ENCODE results near the gene ABCF2. TPM values are rescaled to one million over a fixed set of nuclear protein-coding genes. Genes with fewer than 3 reads are reported as not detected.

ABCF2 gene
- total and polyA plus RNA-seq, 11 donors: 15.9 to 58.4 (median 33.0) TPM

- Histone ChIP-seq H3K4me1 (peaks cover 0 to 38% (median 11%) of the 10 kb centered on the region in 12 donors), H3K27ac (no peak overlapping the region), H3K27me3 (peaks cover 11 to 83% (median 36%) of the 10 kb centered on the region in 9 donors), H3K9me3 (no peaks in the 10 kb centered on the region), H3K4me3 (no peak overlapping the region), H3K36me3 (no peaks in the 10 kb centered on the region)
- ATAC-seq (no peak), DNase-seq (no peak)
- 49 to 56% (median 53%) methylated on average over 10 of the region's 10 CpGs for WGBS, 4 donors
- TF ChIP-seq CTCF (IDR thresholded peaks at IDR 0.05): no peak
- TF ChIP-seq POLR2A (IDR thresholded peaks at IDR 0.05): no peak
- intact Hi-C loops (cut with DNase I): loop anchor here in 3 of 10 donors (2.0 to 5.0 kb wide), 2 partner anchors 44 to 134 kb away; no protein-coding TSS in a partner anchor
Measured at GRCh38 chr7:151168787-151169162, 58.2 kb downstream of the ABCF2 start.

- H3K4me3 ChIP-seq: peak overlapping the region; percentile 32 to 57 (median 51)
- peak in 3 of 4 donors; percentile 63 to 73 (median 68) for ATAC-seq
- DNase-seq: peak in 1 of 5 donors; percentile 74
- no peaks in the 10 kb centered on the region for H3K9me3 ChIP-seq
- H3K4me1 ChIP-seq: peaks cover 0 to 38% (median 11%) of the 10 kb centered on the region in 12 donors
- no peak overlapping the region for H3K27ac ChIP-seq
- peaks cover 11 to 84% (median 36%) of the 10 kb centered on the region in 9 donors for H3K27me3 ChIP-seq
- WGBS, 4 donors: 3 to 9% (median 4%) methylated on average over 27 to 52 of the region's 52 CpGs
- no peaks in the 10 kb centered on the region for H3K36me3 ChIP-seq
- TF ChIP-seq CTCF (IDR thresholded peaks at IDR 0.05): peak; percentile 54 to 79 (median 72)
- TF ChIP-seq POLR2A (IDR thresholded peaks at IDR 0.05): no peak
- intact Hi-C loops (cut with DNase I): loop anchor here in 3 of 10 donors (2.0 to 5.0 kb wide), 2 partner anchors 43 to 134 kb away; no protein-coding TSS in a partner anchor
Measured at GRCh38 chr7:151168003-151168786, 58.8 kb downstream of the ABCF2 start.

DNA sequence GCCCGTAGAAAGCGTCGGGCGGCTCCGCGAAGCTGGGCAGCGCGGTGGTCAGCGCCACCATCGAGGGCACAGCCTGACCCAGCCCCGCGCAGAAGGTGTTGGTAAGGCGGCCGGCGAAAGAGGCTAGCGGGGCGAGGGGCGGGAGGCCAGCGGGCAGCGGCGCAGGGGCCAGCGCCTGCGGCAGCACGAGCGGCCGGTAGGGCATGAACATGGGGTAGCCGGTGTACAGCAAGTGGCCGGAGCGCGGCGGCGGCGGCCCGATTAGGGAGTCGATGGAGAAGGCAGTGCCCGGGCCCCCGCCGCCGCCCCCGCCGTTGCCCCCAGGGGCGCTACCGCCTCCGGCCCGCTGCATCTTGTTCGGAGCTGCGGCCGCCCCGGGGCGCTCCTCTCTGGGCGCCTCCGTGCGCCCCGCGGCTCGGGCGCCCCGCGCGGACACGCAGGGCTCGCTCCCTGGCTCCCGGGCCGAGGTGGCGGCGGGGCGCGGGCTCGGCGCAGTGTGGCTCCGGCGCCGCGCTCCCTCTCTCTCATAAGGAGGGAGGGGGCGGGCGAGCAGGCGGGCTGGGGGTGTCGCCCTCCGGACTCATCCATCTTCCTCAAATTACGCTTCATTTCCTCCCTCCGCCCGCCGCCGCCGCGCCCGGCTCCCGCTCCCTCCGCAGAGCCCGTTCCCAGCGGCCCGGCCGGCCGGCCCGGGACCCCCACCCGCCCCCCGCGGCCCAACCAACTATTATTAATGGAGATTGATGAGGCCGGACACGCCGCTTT is 59.6 kb downstream of the ABCF2 start, which contains the start of gene GBX1:
GBX1 (minus strand) TSS at position 498 of the 765 bp plus-strand sequence; CDS start at position 352, 146 bp downstream.
- intact Hi-C loops (cut with DNase I): loop anchor here in 2 of 10 donors (5.0 kb wide), 1 partner anchor 135 kb away; no protein-coding TSS in a partner anchor

More for the DNA sequence above, 59.6 kb downstream of the ABCF2 start, which contains the start of gene GBX1:
- H3K36me3 ChIP-seq: no peaks in the 10 kb centered on the region
- peak within 1 kb of the TSS; percentile 32 to 57 (median 51) for H3K4me3 ChIP-seq
- peaks cover 11 to 85% (median 36%) of the 10 kb centered on the region in 9 donors for H3K27me3 ChIP-seq
- no peaks in the 10 kb centered on the region for H3K9me3 ChIP-seq
- 1% methylated on average over 34 to 101 of the region's 101 CpGs for WGBS, 4 donors
- TF ChIP-seq CTCF (IDR thresholded peaks at IDR 0.05) (peak in 7 of 12 donors; percentile 5 to 23 (median 16)), POLR2A (IDR thresholded peaks at IDR 0.05) (no peak)
- H3K27ac ChIP-seq: no peak within 1 kb of the TSS
- peak in 3 of 4 donors; percentile 39 to 58 (median 58) for ATAC-seq
- DNase-seq: no peak
- H3K4me1 ChIP-seq: peaks cover 0 to 38% (median 11%) of the 10 kb centered on the region in 12 donors

Data from heart left ventricle (tissue), 16 donors.